Liver (tissue), 9 donors: ENCODE data around the gene ERC1. TPM values are rescaled to one million over a fixed set of nuclear protein-coding genes. Genes with fewer than 3 reads are reported as not detected.
"Not testable (repeated sequence)": the region's sequence is repeated elsewhere in the genome, so short reads cannot be mapped to it uniquely, and the experiment has no call there.

Experiments used
- DNase-seq: peaks from one replicate; pipeline ENCODE4 v3.0.0-alpha.2; 2017; ENCODE audit warnings: low spot score
- H3K27ac ChIP-seq, 2 donors: one replicate each; pipeline ENCODE4 v1.7.0; 2013; ENCODE audit warnings: inconsistent platforms in 2 of 2, low read length in 2 of 2, control low read depth in 1 of 2, low read depth in 1 of 2, mild to moderate bottlenecking in 1 of 2
- H3K27me3 ChIP-seq, 4 donors: one replicate each; pipeline versions ENCODE4 v1.6.1 to v1.7.0; 2013; ENCODE audit warnings: low read length in 3 of 4, inconsistent platforms in 1 of 4, mild to moderate bottlenecking in 1 of 4, moderate library complexity in 1 of 4; ENCODE audit not compliant: control insufficient read depth in 4 of 4, insufficient read depth in 4 of 4
- H3K36me3 ChIP-seq, 4 donors: one replicate each; pipeline versions ENCODE4 v1.6.1 to v1.7.0; 2013; ENCODE audit warnings: low read length in 3 of 4, mild to moderate bottlenecking in 3 of 4, low read depth in 1 of 4, moderate library complexity in 1 of 4; ENCODE audit not compliant: control insufficient read depth in 4 of 4, insufficient read depth in 3 of 4
- H3K4me1 ChIP-seq, 4 donors: one replicate each; pipeline versions ENCODE4 v1.6.1 to v1.7.0; 2013; ENCODE audit warnings: low read length in 3 of 4, mild to moderate bottlenecking in 3 of 4, moderate library complexity in 1 of 4; ENCODE audit not compliant: control insufficient read depth in 4 of 4, insufficient read depth in 4 of 4
- H3K4me3 ChIP-seq, 3 donors: one replicate each; pipeline versions ENCODE4 v1.6.1 to v1.7.0; 2013; ENCODE audit warnings: low read length in 3 of 3, control low read depth in 1 of 3, low read depth in 1 of 3, mild to moderate bottlenecking in 1 of 3
- H3K9ac ChIP-seq, 2 donors: one replicate each; pipeline ENCODE4 v1.7.0; 2013; ENCODE audit warnings: low read length in 2 of 2, mild to moderate bottlenecking in 2 of 2, moderate library complexity in 2 of 2, control low read depth in 1 of 2, low read depth in 1 of 2
- H3K9me3 ChIP-seq, 4 donors: one replicate each; pipeline versions ENCODE4 v1.6.1 to v1.7.0; 2013; ENCODE audit warnings: low read length in 3 of 4; ENCODE audit not compliant: control insufficient read depth in 4 of 4
- EGR1 ChIP-seq, 2 donors: IDR thresholded peaks; 2 replicates each; pipeline ENCODE4 v1.6.1; 2016 to 2018; ENCODE audit warnings: antibody characterized with exemption in 2 of 2, low read depth in 2 of 2
- FOXA1 ChIP-seq: IDR thresholded peaks from 2 replicates; pipeline ENCODE4 v1.6.1; 2016; ENCODE audit warnings: antibody characterized with exemption
- FOXA2 ChIP-seq: IDR thresholded peaks from 2 replicates; pipeline ENCODE4 v1.6.1; 2016; ENCODE audit warnings: antibody characterized with exemption
- GABPA ChIP-seq, 2 donors: IDR thresholded peaks in 1 of 2; conservative IDR thresholded peaks in 1 of 2; 2 replicates each; pipeline ENCODE4 v1.6.1; 2016; ENCODE audit warnings: antibody characterized with exemption in 2 of 2, mild to moderate bottlenecking in 1 of 2, moderate library complexity in 1 of 2
- HNF4A ChIP-seq, 2 donors: conservative IDR thresholded peaks; 2 replicates each; pipeline ENCODE4 v1.6.1; 2016; ENCODE audit warnings: antibody characterized with exemption in 2 of 2, mild to moderate bottlenecking in 2 of 2
- HNF4G ChIP-seq: IDR thresholded peaks from 2 replicates; pipeline ENCODE4 v1.6.1; 2016; ENCODE audit warnings: antibody characterized with exemption
- JUND ChIP-seq, 2 donors: IDR thresholded peaks; 2 replicates each; pipeline ENCODE4 v1.6.1; 2016; ENCODE audit warnings: antibody characterized with exemption in 2 of 2
- NR2F2 ChIP-seq: IDR thresholded peaks from 2 replicates; pipeline ENCODE4 v1.6.1; 2016; ENCODE audit warnings: antibody characterized with exemption
- RAD21 ChIP-seq, 2 donors: IDR thresholded peaks; 2 replicates each; pipeline ENCODE4 v1.6.1; 2016; ENCODE audit warnings: antibody characterized with exemption in 2 of 2, mild to moderate bottlenecking in 2 of 2
- RXRA ChIP-seq, 2 donors: IDR thresholded peaks; 2 replicates each; pipeline ENCODE4 v1.6.1; 2017 to 2018; ENCODE audit warnings: antibody characterized with exemption in 2 of 2, mild to moderate bottlenecking in 1 of 2
- SP1 ChIP-seq: IDR thresholded peaks from 2 replicates; pipeline ENCODE4 v1.6.1; 2018; ENCODE audit warnings: antibody characterized with exemption, mild to moderate bottlenecking
- YY1 ChIP-seq: IDR thresholded peaks from 2 replicates; pipeline ENCODE4 v1.6.1; 2016; ENCODE audit warnings: antibody characterized with exemption, mild to moderate bottlenecking
- WGBS: extraction: QIAGEN DNeasy Blood & Tissue Kit; methylation state at CpG from one replicate; pipeline ENCODE4 v1.1.7; 2013; 5-methylcytosine and 5-hydroxymethylcytosine counted together
- polyA plus RNA-seq, 2 donors: library from polyadenylated mRNA; stranded (reverse) in 1 of 2; unstranded in 1 of 2; fragments of 200-250 nt in 1 of 2; fragments of >200 nt in 1 of 2; fragmentation: Nextera tagmentation in 1 of 2; extraction: Ambion mirVana in 1 of 2; gene quantifications; one replicate each; pipeline versions ENCODE4 v1.2.1 to v1.2.3, GENCODE V29; 2013 to 2015
- total RNA-seq, 2 donors: library from RNA; depleted of rRNA; stranded (reverse); fragments of >200 nt; gene quantifications; one replicate each; pipeline ENCODE4 v1.2.3, GENCODE V29; 2014
- TF ChIP-seq, protein P1 (sequence below): IDR thresholded peaks from 2 replicates; pipeline ENCODE4 v1.6.1; 2016; ENCODE audit warnings: antibody characterized with exemption
- TF ChIP-seq, protein P2 (sequence below): IDR thresholded peaks from 2 replicates; pipeline ENCODE4 v1.6.1; 2016; ENCODE audit warnings: antibody characterized with exemption
- TF ChIP-seq, protein P3 (sequence below): IDR thresholded peaks from 2 replicates; pipeline ENCODE4 v1.6.1; 2016; ENCODE audit warnings: antibody characterized with exemption, mild to moderate bottlenecking
- TF ChIP-seq, protein P4 (sequence below): IDR thresholded peaks from 2 replicates; pipeline ENCODE4 v1.6.1; 2016; ENCODE audit warnings: antibody characterized with exemption
- donor health status: healthy.
- donor health status: healthy.
- donor health status: healthy.
- donor health status: healthy.
- donor health status: healthy.

The ERC1 gene
- total and polyA plus RNA-seq, 4 donors: 6.2 to 50.2 (median 10.3) TPM

DNA sequence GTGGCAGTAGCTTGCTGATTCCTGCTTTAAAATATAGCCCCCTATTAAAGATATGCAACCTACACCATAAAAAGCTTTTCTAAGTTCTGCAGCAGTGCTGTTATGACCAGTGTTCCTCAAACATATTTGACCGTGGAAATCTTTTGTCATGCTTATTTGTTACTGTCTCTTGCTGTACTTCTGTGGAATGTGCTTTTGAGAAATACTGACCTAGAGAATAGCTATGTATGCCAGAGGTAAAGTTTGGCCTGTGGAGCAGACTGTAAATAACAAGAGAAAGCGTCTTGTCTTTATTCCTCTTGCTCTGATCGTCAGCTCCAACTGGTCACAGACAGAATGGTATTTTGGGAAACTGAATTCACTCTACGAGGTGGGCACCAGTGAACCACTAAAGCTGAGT is 364.4 kb downstream of the ERC1 start:
- Histone ChIP-seq H3K27me3 (no peaks in the 10 kb centered on the region), H3K4me1 (peaks cover 0 to 12% (median 7%) of the 10 kb centered on the region in 4 donors), H3K9me3 (no peaks in the 10 kb centered on the region), H3K36me3 (no peaks in the 10 kb centered on the region), H3K9ac (no peak overlapping the region), H3K27ac (no peak overlapping the region), H3K4me3 (no peak overlapping the region)
- TF ChIP-seq HNF4A (conservative IDR thresholded peaks at IDR 0.05) (no peak), EGR1 (IDR thresholded peaks at IDR 0.05; ENCODE audit: low read depth in 2 of 2) (no peak), RAD21 (IDR thresholded peaks at IDR 0.05) (no peak), FOXA2 (no peak), SP1 (no peak)
- TF ChIP-seq, protein P1, sequence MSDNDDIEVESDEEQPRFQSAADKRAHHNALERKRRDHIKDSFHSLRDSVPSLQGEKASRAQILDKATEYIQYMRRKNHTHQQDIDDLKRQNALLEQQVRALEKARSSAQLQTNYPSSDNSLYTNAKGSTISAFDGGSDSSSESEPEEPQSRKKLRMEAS: no peak
- TF ChIP-seq, protein P2, sequence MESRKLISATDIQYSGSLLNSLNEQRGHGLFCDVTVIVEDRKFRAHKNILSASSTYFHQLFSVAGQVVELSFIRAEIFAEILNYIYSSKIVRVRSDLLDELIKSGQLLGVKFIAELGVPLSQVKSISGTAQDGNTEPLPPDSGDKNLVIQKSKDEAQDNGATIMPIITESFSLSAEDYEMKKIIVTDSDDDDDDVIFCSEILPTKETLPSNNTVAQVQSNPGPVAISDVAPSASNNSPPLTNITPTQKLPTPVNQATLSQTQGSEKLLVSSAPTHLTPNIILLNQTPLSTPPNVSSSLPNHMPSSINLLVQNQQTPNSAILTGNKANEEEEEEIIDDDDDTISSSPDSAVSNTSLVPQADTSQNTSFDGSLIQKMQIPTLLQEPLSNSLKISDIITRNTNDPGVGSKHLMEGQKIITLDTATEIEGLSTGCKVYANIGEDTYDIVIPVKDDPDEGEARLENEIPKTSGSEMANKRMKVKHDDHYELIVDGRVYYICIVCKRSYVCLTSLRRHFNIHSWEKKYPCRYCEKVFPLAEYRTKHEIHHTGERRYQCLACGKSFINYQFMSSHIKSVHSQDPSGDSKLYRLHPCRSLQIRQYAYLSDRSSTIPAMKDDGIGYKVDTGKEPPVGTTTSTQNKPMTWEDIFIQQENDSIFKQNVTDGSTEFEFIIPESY: no peak
- 97% methylated on average over 4 of the region's 4 CpGs for WGBS
- no peak for DNase-seq

DNA sequence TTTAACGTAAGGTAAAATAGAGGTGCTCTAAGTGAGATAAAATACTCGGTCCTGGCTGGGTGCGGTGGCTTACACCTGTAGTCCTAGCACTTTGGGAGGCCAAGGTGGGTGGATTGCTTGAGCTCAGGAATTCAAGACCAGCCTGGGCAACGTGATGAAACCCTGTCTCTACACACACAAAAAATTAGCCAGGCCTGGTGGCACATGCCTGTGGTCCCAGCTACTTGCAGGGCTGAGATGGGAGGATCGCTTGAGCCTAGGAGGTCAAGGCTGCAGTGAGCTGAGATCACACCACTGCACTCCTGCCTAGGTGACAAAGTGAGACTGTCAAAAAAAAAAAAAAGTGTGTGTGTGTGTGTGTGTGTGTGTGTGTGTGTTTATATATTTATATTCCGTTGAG is 364.8 kb downstream of the ERC1 start:
- DNase-seq, H3K27ac ChIP-seq, H3K4me3 ChIP-seq, H3K9ac ChIP-seq, H3K36me3 ChIP-seq, H3K4me1 ChIP-seq, H3K9me3 ChIP-seq, H3K27me3 ChIP-seq: not testable (repeated sequence)
- WGBS: 94% methylated on average over 6 of the region's 6 CpGs

DNA sequence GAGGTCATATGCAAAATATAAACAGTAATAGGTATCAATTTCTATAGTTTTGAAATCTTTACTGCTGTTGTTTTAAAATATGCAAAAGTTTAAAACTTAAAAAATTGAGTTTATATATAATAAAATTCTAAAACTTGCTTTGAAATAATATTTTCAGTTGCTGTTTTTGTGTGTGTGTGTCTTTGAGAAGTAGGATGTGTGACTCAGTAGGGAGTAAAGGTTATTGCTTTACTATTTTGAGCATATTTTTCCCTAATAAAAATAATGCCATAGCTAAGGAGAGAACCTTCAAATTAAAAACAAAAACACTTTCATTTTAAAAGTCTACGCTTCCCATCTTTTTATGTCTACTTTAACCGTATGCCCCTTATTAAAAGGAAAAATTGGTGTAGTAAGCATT is 365.3 kb downstream of the ERC1 start:
- TF ChIP-seq, protein P2: no peak
- TF ChIP-seq FOXA2: no peak
- TF ChIP-seq SP1: no peak
- TF ChIP-seq YY1: no peak
- TF ChIP-seq HNF4G: no peak
- TF ChIP-seq NR2F2: no peak
- TF ChIP-seq, protein P3, sequence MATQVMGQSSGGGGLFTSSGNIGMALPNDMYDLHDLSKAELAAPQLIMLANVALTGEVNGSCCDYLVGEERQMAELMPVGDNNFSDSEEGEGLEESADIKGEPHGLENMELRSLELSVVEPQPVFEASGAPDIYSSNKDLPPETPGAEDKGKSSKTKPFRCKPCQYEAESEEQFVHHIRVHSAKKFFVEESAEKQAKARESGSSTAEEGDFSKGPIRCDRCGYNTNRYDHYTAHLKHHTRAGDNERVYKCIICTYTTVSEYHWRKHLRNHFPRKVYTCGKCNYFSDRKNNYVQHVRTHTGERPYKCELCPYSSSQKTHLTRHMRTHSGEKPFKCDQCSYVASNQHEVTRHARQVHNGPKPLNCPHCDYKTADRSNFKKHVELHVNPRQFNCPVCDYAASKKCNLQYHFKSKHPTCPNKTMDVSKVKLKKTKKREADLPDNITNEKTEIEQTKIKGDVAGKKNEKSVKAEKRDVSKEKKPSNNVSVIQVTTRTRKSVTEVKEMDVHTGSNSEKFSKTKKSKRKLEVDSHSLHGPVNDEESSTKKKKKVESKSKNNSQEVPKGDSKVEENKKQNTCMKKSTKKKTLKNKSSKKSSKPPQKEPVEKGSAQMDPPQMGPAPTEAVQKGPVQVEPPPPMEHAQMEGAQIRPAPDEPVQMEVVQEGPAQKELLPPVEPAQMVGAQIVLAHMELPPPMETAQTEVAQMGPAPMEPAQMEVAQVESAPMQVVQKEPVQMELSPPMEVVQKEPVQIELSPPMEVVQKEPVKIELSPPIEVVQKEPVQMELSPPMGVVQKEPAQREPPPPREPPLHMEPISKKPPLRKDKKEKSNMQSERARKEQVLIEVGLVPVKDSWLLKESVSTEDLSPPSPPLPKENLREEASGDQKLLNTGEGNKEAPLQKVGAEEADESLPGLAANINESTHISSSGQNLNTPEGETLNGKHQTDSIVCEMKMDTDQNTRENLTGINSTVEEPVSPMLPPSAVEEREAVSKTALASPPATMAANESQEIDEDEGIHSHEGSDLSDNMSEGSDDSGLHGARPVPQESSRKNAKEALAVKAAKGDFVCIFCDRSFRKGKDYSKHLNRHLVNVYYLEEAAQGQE: no peak
- TF ChIP-seq RXRA (IDR thresholded peaks at IDR 0.05): no peak
- no peak for TF ChIP-seq JUND (IDR thresholded peaks at IDR 0.05)
- TF ChIP-seq RAD21 (IDR thresholded peaks at IDR 0.05): no peak
- TF ChIP-seq GABPA (IDR thresholded peaks at IDR 0.05 in 1 of 2, conservative IDR thresholded peaks at IDR 0.05 in 1 of 2): no peak
- no peak for TF ChIP-seq FOXA1
- TF ChIP-seq, protein P4, sequence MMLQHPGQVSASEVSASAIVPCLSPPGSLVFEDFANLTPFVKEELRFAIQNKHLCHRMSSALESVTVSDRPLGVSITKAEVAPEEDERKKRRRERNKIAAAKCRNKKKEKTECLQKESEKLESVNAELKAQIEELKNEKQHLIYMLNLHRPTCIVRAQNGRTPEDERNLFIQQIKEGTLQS: no peak
- TF ChIP-seq HNF4A (conservative IDR thresholded peaks at IDR 0.05): no peak
- TF ChIP-seq, protein P1: no peak
- no peak overlapping the region for H3K4me3 ChIP-seq
- DNase-seq: no peak
- no peaks in the 10 kb centered on the region for H3K9me3 ChIP-seq
- H3K36me3 ChIP-seq: no peaks in the 10 kb centered on the region
- 98% methylated on average over 2 of the region's 2 CpGs for WGBS
- H3K4me1 ChIP-seq: peaks cover 0 to 9% (median 7%) of the 10 kb centered on the region in 4 donors
- no peak overlapping the region for H3K9ac ChIP-seq
- H3K27ac ChIP-seq: no peak overlapping the region
- H3K27me3 ChIP-seq: no peaks in the 10 kb centered on the region
